ENCODE results near the gene SRP54.
"Not testable (repeated sequence)": the region's sequence is repeated elsewhere in the genome, so short reads cannot be mapped to it uniquely, and the experiment has no call there.

Gene SRP54

GRCh38 chr14:34985740-34986139 lies 2.9 kb downstream of the SRP54 start:
- no peak for FAIRE-seq

- FAIRE-seq = no peak
These were observed 4.4 kb downstream of the SRP54 start for GRCh38 chr14:34987180-34987579.

- no peak for FAIRE-seq
These were observed 7.0 kb downstream of the SRP54 start for GRCh38 chr14:34989762-34990161.

GRCh38 chr14:34993426-34993825 lies 10.6 kb downstream of the SRP54 start:
- no peak for FAIRE-seq

GRCh38 chr14:34994668-34995067 lies 11.9 kb downstream of the SRP54 start:
- no peak for FAIRE-seq

GRCh38 chr14:34997762-34998161 lies 15.0 kb downstream of the SRP54 start:
- FAIRE-seq = no peak

GRCh38 chr14:34999500-34999899 lies 16.7 kb downstream of the SRP54 start:
- FAIRE-seq = no peak

GRCh38 chr14:35001621-35002020 lies 18.8 kb downstream of the SRP54 start:
- FAIRE-seq = no peak

GRCh38 chr14:35004839-35005238 lies 22.0 kb downstream of the SRP54 start:
- no peak for FAIRE-seq

GRCh38 chr14:35016568-35016967 lies 33.8 kb downstream of the SRP54 start:
- no peak for FAIRE-seq

- no peak for FAIRE-seq
These were observed 37.9 kb downstream of the SRP54 start for GRCh38 chr14:35020713-35021112.

- FAIRE-seq = peak; percentile 54
These were observed 45.6 kb downstream of the SRP54 start for GRCh38 chr14:35028435-35028834.

GRCh38 chr14:35032562-35032961 lies 49.8 kb downstream of the SRP54 start:
- no peak for FAIRE-seq

- FAIRE-seq = no peak
These were observed 51.6 kb downstream of the SRP54 start for GRCh38 chr14:35034440-35034833.

GRCh38 chr14:35034944-35035554 lies 52.3 kb downstream of the SRP54 start:
- not testable (repeated sequence) for FAIRE-seq

- FAIRE-seq = not testable (repeated sequence)
These were observed 55.5 kb downstream of the SRP54 start for GRCh38 chr14:35038312-35038711.

GRCh38 chr14:35042632-35043031 lies 59.8 kb downstream of the SRP54 start:
- FAIRE-seq = no peak

- no peak for FAIRE-seq
These were observed 60.3 kb downstream of the SRP54 start for GRCh38 chr14:35043046-35043445.

GRCh38 chr14:35044939-35045797 lies 62.4 kb downstream of the SRP54 start:
- FAIRE-seq = no peak

GRCh38 chr14:35045798-35046047 lies 62.9 kb downstream of the SRP54 start:
- no peak for FAIRE-seq

GRCh38 chr14:35046048-35046750 lies 63.4 kb downstream of the SRP54 start, which contains the start of gene FAM177A1:
TSS of gene FAM177A1 (plus strand) at chr14:35046272. CDS start at chr14:35046464, 192 bp downstream.
- no peak for FAIRE-seq

GRCh38 chr14:35046751-35047536 lies 64.2 kb downstream of the SRP54 start:
- FAIRE-seq = no peak

GRCh38 chr14:35047976-35048513 lies 65.3 kb downstream of the SRP54 start:
- FAIRE-seq = no peak

All from G401.6 (cell line).